K562 (cell line): ENCODE data around the gene DHCR7. TPM values are rescaled to one million over a fixed set of nuclear protein-coding genes. Genes with fewer than 3 reads are reported as not detected.

Experiments used
- ATAC-seq: fragments of 200-7000 bp; cut with Tn5 transposase; 3 replicates; pipeline ENCODE4 v1.9.1; 2020; ENCODE audit warnings: moderate library complexity
- BruUV-seq: library from RNA; stranded (reverse); fragments of 400-500 nt; replicated peaks from 2 replicates; lab custom pipeline; 2021; lab: Mats Ljungman, UMichigan
- CTCF ChIA-PET: fragments of 300-600 bp; formaldehyde crosslinking; extraction: SDS; loops from one replicate; lab custom pipeline; 2021; ENCODE audit warnings: low intra/inter-chr PET ratio; lab: Yijun Ruan, JAX
- POLR2A ChIA-PET: fragments of 300-600, 350-650 bp; sonication (Branson Sonifier 250); formaldehyde crosslinking; extraction: SDS; loops from one replicate; lab custom pipeline; 2021; ENCODE audit warnings: antibody characterized with exemption, inconsistent platforms; lab: Yijun Ruan, JAX
- DNase-seq, 4 experiments: peaks; one replicate each; pipeline versions ENCODE4 v3.0.0 to v3.0.0-alpha.2; 2011 to 2018; ENCODE audit warnings: low spot score in 3 of 4, mixed read lengths in 3 of 4; ENCODE audit errors: extremely low read depth in 1 of 4
- FAIRE-seq: peaks from 2 replicates; lab custom pipeline; 2011; peaks lifted over from hg19 to GRCh38; lab: Jason Lieb, UNC
- H2AFZ ChIP-seq: 2 replicates; pipeline ENCODE4 v1.6.0; 2011; ENCODE audit warnings: low read depth, low read length, control low read depth, inconsistent platforms
- H3K27ac ChIP-seq: fragments of 200-600 bp; 3 replicates; pipeline ENCODE4 v1.8.0; 2011; ENCODE audit warnings: low read depth, mild to moderate bottlenecking, control low read depth, inconsistent platforms, low read length, moderate library complexity, mixed read lengths; ENCODE audit errors: extremely low read depth
- H3K27me3 ChIP-seq, 2 experiments: fragments of 300-600 bp in 1 of 2; 2 replicates in 1 of 2; 3 replicates in 1 of 2; pipeline versions ENCODE4 v1.6.0 to v1.8.0; 2011; ENCODE audit warnings: inconsistent platforms in 2 of 2, low read length in 2 of 2, mild to moderate bottlenecking in 1 of 2, mixed read lengths in 1 of 2, moderate library complexity in 1 of 2; ENCODE audit not compliant: control insufficient read depth in 2 of 2, insufficient read depth in 2 of 2
- H3K36me3 ChIP-seq: fragments of 300-600 bp; 3 replicates; pipeline ENCODE4 v1.8.0; 2011; ENCODE audit warnings: mild to moderate bottlenecking, low read length, inconsistent platforms; ENCODE audit not compliant: control insufficient read depth, insufficient read depth
- H3K4me1 ChIP-seq, 2 experiments: fragments of 200-600 bp in 1 of 2; replicated peaks in 1 of 2; 2 replicates in 1 of 2; 3 replicates in 1 of 2; pipeline versions ENCODE4 v1.5.1 to v1.8.0; 2011; ENCODE audit warnings: inconsistent platforms in 2 of 2, low read length in 2 of 2, mild to moderate bottlenecking in 1 of 2, mixed read lengths in 1 of 2, moderate library complexity in 1 of 2; ENCODE audit not compliant: control insufficient read depth in 2 of 2, insufficient read depth in 2 of 2
- H3K4me2 ChIP-seq: 2 replicates; pipeline ENCODE4 v1.6.1; 2011; ENCODE audit warnings: low read length, control low read depth, inconsistent platforms, mixed read lengths; ENCODE audit not compliant: insufficient read depth
- H3K4me3 ChIP-seq: fragments of 200-600 bp; sonication (generic), shearing (Covaris generic); 2 replicates; pipeline ENCODE4 v1.5.1; 2016; ENCODE audit warnings: control low read depth, inconsistent platforms
- H3K79me2 ChIP-seq: fragments of 200-600 bp; 3 replicates; pipeline ENCODE4 v1.8.0; 2011; ENCODE audit warnings: low read length, inconsistent platforms; ENCODE audit not compliant: control insufficient read depth, insufficient read depth
- H3K9ac ChIP-seq, 2 experiments: 2 replicates each; pipeline versions ENCODE4 v1.6.0 to v1.6.1; 2011; ENCODE audit warnings: low read depth in 2 of 2, low read length in 2 of 2, control low read depth in 1 of 2, inconsistent platforms in 1 of 2, mild to moderate bottlenecking in 1 of 2, mixed read lengths in 1 of 2; ENCODE audit not compliant: insufficient read depth in 1 of 2
- H3K9me1 ChIP-seq: one replicate; pipeline ENCODE4 v1.6.0; 2011; ENCODE audit warnings: inconsistent platforms, mild to moderate bottlenecking, low read length, moderate library complexity; ENCODE audit not compliant: control insufficient read depth, insufficient read depth
- H3K9me3 ChIP-seq: replicated peaks from 2 replicates; pipeline ENCODE4 v1.5.1; 2011; ENCODE audit warnings: low read depth, low read length, inconsistent platforms; ENCODE audit not compliant: control insufficient read depth, insufficient read depth
- H4K20me1 ChIP-seq: replicated peaks from 2 replicates; pipeline ENCODE4 v1.6.1; 2011; ENCODE audit warnings: low read length, inconsistent platforms, mixed read lengths; ENCODE audit not compliant: control insufficient read depth, insufficient read depth
- ARID2 ChIP-seq: fragments of 450-650 bp; IDR thresholded peaks from 2 replicates; pipeline ENCODE4 v1.6.1; 2017; ENCODE audit warnings: antibody characterized with exemption, mild to moderate bottlenecking
- BRD9 ChIP-seq: fragments of 450-650 bp; IDR thresholded peaks from 2 replicates; pipeline ENCODE4 v1.6.1; 2018; ENCODE audit warnings: low read depth; ENCODE audit not compliant: partially characterized antibody
- CBX3 ChIP-seq, 2 experiments: IDR thresholded peaks; 1 replicate in 1 of 2; 2 replicates in 1 of 2; pipeline ENCODE4 v1.6.1; 2012; ENCODE audit warnings: inconsistent platforms in 2 of 2, low read length in 2 of 2, borderline replicate concordance in 1 of 2, control low read depth in 1 of 2
- CREM ChIP-seq: IDR thresholded peaks from 2 replicates; pipeline ENCODE4 v1.6.1; 2014; ENCODE audit warnings: antibody characterized with exemption, low read depth
- KAT7 ChIP-seq: sonication (generic); formaldehyde crosslinking; IDR thresholded peaks from 2 replicates; pipeline ENCODE4 v1.8.0; 2022; ENCODE audit warnings: missing genetic modification reagents, mild to moderate bottlenecking, borderline replicate concordance
- MIER1 ChIP-seq: fragments of 450-650 bp; IDR thresholded peaks from 2 replicates; pipeline ENCODE4 v1.6.1; 2016; ENCODE audit warnings: antibody characterized with exemption, mild to moderate bottlenecking, low read depth
- RBM17 ChIP-seq: fragments of 200-400 bp; formaldehyde crosslinking; IDR thresholded peaks from 2 replicates; pipeline ENCODE4 v1.6.1; 2017; ENCODE audit warnings: low read depth, mild to moderate bottlenecking, low read length, borderline replicate concordance
- RFX7 ChIP-seq: fragments of 250-450 bp; sonication (Bioruptor Pico); IDR thresholded peaks from 2 replicates; pipeline ENCODE4 v1.5.1; 2021; ENCODE audit warnings: mild to moderate bottlenecking
- SMC3 ChIP-seq: conservative IDR thresholded peaks from 2 replicates; pipeline ENCODE4 v1.6.1; 2011; ENCODE audit warnings: low read depth, low read length, improper control_type of control experiment; ENCODE audit not compliant: insufficient read depth
- SUPT5H ChIP-seq: fragments of 450-650 bp; IDR thresholded peaks from 2 replicates; pipeline ENCODE4 v1.6.1; 2016
- ZNF239 ChIP-seq: fragments of 250-450 bp; sonication (Bioruptor Pico); IDR thresholded peaks from 2 replicates; pipeline ENCODE4 v1.4.0; 2020; ENCODE audit warnings: mild to moderate bottlenecking
- WGBS: fragments of 100-300 bp; shearing (Covaris generic); methylation state at CpG from one replicate; pipeline ENCODE4 v1.1.6; 2016; ENCODE audit warnings: low coverage, mixed read lengths; ENCODE audit not compliant: insufficient coverage; ENCODE audit errors: missing lambda C conversion rate; 5-methylcytosine and 5-hydroxymethylcytosine counted together
- in situ Hi-C: fragments of 300-500 bp; cut with MboI; formaldehyde crosslinking; loops from 4 replicates; pipeline ENCODE4 v1.15.0; 2018; ENCODE audit warnings: inconsistent platforms, mixed read lengths
- intact Hi-C: fragments of 100-400 bp; cut with micrococcal nuclease; formaldehyde crosslinking; loops from 2 replicates; pipeline ENCODE4 v1.14.2; 2022
- polyA plus RNA-seq, 8 experiments: library from polyadenylated mRNA; depleted of rRNA in 4 of 8; stranded (reverse) in 5 of 8; unstranded in 3 of 8; fragments of >200 nt; fragmentation: Nextera tagmentation in 2 of 8; fragmentation: Illumina TruSeq in 1 of 8; extraction: Ambion mirVana in 2 of 8; extraction: Trizol in 1 of 8; gene quantifications; 2 replicates each; pipeline versions ENCODE4 v1.2.1 to v1.2.3, GENCODE V29; 2011 to 2014; ENCODE audit warnings: inconsistent platforms in 1 of 8, missing spikeins in 1 of 8
- total RNA-seq, 7 experiments: library from RNA; depleted of rRNA in 6 of 7; stranded (reverse); fragments of >200 nt in 6 of 7; fragmentation: Illumina TruSeq in 2 of 7; extraction: Trizol in 2 of 7; gene quantifications; 2 replicates each; pipeline versions ENCODE4 v1.2.1 to v1.2.3, GENCODE V29; 2011 to 2021; ENCODE audit warnings: low replicate concordance in 1 of 7
- TF ChIP-seq, protein P1 (sequence below): sonication (generic); formaldehyde crosslinking; IDR thresholded peaks from 2 replicates; pipeline ENCODE4 v1.5.0; 2020; ENCODE audit warnings: missing genetic modification reagents
- TF ChIP-seq, protein P2 (sequence below): fragments of 450-650 bp; IDR thresholded peaks from 2 replicates; pipeline ENCODE4 v1.6.1; 2016; ENCODE audit warnings: mild to moderate bottlenecking, moderate library complexity

Gene DHCR7
- total and polyA plus RNA-seq, 9 of the 15 experiments (the other 6 are each of a cell fraction or from before 2014, with no cell fraction given): 8.4 to 192 (median 82.4) TPM

DNA sequence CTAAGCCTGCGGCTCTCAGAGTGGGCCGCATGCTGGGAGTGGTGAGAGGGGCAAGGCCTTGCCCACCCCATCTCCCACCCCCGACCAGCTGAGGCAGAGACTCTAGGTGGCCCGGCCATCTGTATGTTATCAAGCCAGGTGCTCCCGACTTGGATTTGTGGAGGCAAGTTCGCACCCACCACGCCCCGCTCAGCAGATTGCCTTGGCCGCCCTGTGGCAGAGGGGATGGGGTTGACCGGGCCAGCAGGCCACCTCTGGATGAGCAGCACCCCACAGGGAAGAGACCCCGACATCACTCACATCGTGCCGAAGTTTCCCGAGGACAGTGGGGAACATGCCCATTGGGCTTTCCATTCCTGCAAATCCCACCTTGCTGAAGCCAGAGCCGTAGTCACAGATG is 40.8 kb downstream of the DHCR7 start:
- intact Hi-C loops (no loop called here), in situ Hi-C loops (no loop called here)
- TF ChIP-seq ZNF239 (CRISPR knock-in tag) (no peak), CBX3 (IDR thresholded peaks at IDR 0.05; ENCODE audit: borderline replicate concordance in 1 of 2, low read length in 2 of 2) (no peak), RFX7 (CRISPR knock-in tag) (no peak), CREM (no peak), SMC3 (no peak), KAT7 (CRISPR knock-in tag) (no peak), SUPT5H (no peak), RBM17 (no peak), BRD9 (no peak), MIER1 (no peak), ARID2 (no peak)
- TF ChIP-seq, protein P1, sequence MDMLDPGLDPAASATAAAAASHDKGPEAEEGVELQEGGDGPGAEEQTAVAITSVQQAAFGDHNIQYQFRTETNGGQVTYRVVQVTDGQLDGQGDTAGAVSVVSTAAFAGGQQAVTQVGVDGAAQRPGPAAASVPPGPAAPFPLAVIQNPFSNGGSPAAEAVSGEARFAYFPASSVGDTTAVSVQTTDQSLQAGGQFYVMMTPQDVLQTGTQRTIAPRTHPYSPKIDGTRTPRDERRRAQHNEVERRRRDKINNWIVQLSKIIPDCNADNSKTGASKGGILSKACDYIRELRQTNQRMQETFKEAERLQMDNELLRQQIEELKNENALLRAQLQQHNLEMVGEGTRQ: no peak
- TF ChIP-seq, protein P2, sequence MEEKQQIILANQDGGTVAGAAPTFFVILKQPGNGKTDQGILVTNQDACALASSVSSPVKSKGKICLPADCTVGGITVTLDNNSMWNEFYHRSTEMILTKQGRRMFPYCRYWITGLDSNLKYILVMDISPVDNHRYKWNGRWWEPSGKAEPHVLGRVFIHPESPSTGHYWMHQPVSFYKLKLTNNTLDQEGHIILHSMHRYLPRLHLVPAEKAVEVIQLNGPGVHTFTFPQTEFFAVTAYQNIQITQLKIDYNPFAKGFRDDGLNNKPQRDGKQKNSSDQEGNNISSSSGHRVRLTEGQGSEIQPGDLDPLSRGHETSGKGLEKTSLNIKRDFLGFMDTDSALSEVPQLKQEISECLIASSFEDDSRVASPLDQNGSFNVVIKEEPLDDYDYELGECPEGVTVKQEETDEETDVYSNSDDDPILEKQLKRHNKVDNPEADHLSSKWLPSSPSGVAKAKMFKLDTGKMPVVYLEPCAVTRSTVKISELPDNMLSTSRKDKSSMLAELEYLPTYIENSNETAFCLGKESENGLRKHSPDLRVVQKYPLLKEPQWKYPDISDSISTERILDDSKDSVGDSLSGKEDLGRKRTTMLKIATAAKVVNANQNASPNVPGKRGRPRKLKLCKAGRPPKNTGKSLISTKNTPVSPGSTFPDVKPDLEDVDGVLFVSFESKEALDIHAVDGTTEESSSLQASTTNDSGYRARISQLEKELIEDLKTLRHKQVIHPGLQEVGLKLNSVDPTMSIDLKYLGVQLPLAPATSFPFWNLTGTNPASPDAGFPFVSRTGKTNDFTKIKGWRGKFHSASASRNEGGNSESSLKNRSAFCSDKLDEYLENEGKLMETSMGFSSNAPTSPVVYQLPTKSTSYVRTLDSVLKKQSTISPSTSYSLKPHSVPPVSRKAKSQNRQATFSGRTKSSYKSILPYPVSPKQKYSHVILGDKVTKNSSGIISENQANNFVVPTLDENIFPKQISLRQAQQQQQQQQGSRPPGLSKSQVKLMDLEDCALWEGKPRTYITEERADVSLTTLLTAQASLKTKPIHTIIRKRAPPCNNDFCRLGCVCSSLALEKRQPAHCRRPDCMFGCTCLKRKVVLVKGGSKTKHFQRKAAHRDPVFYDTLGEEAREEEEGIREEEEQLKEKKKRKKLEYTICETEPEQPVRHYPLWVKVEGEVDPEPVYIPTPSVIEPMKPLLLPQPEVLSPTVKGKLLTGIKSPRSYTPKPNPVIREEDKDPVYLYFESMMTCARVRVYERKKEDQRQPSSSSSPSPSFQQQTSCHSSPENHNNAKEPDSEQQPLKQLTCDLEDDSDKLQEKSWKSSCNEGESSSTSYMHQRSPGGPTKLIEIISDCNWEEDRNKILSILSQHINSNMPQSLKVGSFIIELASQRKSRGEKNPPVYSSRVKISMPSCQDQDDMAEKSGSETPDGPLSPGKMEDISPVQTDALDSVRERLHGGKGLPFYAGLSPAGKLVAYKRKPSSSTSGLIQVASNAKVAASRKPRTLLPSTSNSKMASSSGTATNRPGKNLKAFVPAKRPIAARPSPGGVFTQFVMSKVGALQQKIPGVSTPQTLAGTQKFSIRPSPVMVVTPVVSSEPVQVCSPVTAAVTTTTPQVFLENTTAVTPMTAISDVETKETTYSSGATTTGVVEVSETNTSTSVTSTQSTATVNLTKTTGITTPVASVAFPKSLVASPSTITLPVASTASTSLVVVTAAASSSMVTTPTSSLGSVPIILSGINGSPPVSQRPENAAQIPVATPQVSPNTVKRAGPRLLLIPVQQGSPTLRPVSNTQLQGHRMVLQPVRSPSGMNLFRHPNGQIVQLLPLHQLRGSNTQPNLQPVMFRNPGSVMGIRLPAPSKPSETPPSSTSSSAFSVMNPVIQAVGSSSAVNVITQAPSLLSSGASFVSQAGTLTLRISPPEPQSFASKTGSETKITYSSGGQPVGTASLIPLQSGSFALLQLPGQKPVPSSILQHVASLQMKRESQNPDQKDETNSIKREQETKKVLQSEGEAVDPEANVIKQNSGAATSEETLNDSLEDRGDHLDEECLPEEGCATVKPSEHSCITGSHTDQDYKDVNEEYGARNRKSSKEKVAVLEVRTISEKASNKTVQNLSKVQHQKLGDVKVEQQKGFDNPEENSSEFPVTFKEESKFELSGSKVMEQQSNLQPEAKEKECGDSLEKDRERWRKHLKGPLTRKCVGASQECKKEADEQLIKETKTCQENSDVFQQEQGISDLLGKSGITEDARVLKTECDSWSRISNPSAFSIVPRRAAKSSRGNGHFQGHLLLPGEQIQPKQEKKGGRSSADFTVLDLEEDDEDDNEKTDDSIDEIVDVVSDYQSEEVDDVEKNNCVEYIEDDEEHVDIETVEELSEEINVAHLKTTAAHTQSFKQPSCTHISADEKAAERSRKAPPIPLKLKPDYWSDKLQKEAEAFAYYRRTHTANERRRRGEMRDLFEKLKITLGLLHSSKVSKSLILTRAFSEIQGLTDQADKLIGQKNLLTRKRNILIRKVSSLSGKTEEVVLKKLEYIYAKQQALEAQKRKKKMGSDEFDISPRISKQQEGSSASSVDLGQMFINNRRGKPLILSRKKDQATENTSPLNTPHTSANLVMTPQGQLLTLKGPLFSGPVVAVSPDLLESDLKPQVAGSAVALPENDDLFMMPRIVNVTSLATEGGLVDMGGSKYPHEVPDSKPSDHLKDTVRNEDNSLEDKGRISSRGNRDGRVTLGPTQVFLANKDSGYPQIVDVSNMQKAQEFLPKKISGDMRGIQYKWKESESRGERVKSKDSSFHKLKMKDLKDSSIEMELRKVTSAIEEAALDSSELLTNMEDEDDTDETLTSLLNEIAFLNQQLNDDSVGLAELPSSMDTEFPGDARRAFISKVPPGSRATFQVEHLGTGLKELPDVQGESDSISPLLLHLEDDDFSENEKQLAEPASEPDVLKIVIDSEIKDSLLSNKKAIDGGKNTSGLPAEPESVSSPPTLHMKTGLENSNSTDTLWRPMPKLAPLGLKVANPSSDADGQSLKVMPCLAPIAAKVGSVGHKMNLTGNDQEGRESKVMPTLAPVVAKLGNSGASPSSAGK: no peak

More for the DNA sequence above, 40.8 kb downstream of the DHCR7 start:
- Histone ChIP-seq H3K9me3 (no peaks in the 10 kb centered on the region), H3K27ac (no peak overlapping the region), H3K27me3 (peaks cover 15 to 48% of the 10 kb centered on the region in 2 experiments), H3K9ac (no peak overlapping the region), H3K4me3 (no peak overlapping the region), H3K36me3 (no peaks in the 10 kb centered on the region), H3K4me1 (no peaks in the 10 kb centered on the region), H3K9me1 (no peaks in the 10 kb centered on the region), H2AFZ (no peak overlapping the region), H3K79me2 (no peaks in the 10 kb centered on the region), H4K20me1 (no peaks in the 10 kb centered on the region; the same call in 1 of the 2 replicates), H3K4me2 (no peak overlapping the region)
- FAIRE-seq (no peak), DNase-seq (no peak), ATAC-seq (no peak)
- no TSS peak for BruUV-seq
- WGBS: 4% methylated on average over 14 of the region's 15 CpGs
- ChIA-PET CTCF (no interaction called here), POLR2A (no interaction called here)
